ENCODE results near the gene ABCA2. TPM values are rescaled to one million over a fixed set of nuclear protein-coding genes. Genes with fewer than 3 reads are reported as not detected.

ABCA2 gene
- total RNA-seq: 11.9 and 20.0 TPM in 2 replicates

GRCh38 chr9:137027369-137028262 lies at the start of gene ABCA2:
TSS of gene ABCA2 (minus strand) at chr9:137028237. CDS start at chr9:137028140, 97 bp downstream.

GRCh38 chr9:137077010-137077747 lies 49.1 kb upstream of the ABCA2 start, which contains the start of gene UAP1L1:
TSS of gene UAP1L1 (plus strand) at chr9:137077517. CDS start at chr9:137077533, 16 bp downstream.

GRCh38 chr9:137070201-137070905 lies 42.3 kb upstream of the ABCA2 start, which contains the start of gene SAPCD2:
TSS of gene SAPCD2 (minus strand) at chr9:137070557. CDS start at chr9:137070460, 97 bp downstream.

GRCh38 chr9:137053944-137054931 lies 26.2 kb upstream of the ABCA2 start, which contains the start of gene ENTPD2:
TSS of gene ENTPD2 (minus strand) at chr9:137054061. CDS start at chr9:137053997, 64 bp downstream.

GRCh38 chr9:137046088-137046787 lies 18.2 kb upstream of the ABCA2 start, which contains the start of gene NPDC1:
TSS of gene NPDC1 (minus strand) at chr9:137046177. CDS start at chr9:137045989, 188 bp downstream.

GRCh38 chr9:137031904-137032640 lies 4.0 kb upstream of the ABCA2 start, which contains the start of gene FUT7:
TSS of gene FUT7 (minus strand) at chr9:137032088. CDS start at chr9:137031991, 97 bp downstream.

GRCh38 chr9:136996361-136997292 lies 31.4 kb downstream of the ABCA2 start, which contains the start of gene CLIC3:
TSS of gene CLIC3 (minus strand) at chr9:136996568. CDS start at chr9:136996543, 25 bp downstream.

GRCh38 chr9:136991993-136992818 lies 35.8 kb downstream of the ABCA2 start, which contains the start of gene PAXX:
TSS of gene PAXX (plus strand) at chr9:136992422. CDS start at chr9:136992444, 22 bp downstream.

GRCh38 chr9:136982232-136983051 lies 45.6 kb downstream of the ABCA2 start, which contains the start of gene LCNL1:
TSS of gene LCNL1 (plus strand) at chr9:136982993. CDS start at chr9:136983587, 594 bp downstream.

GRCh38 chr9:136977223-136977622 lies 50.8 kb downstream of the ABCA2 start, which contains the start of gene PTGDS:
TSS of gene PTGDS (plus strand) at chr9:136977504. CDS start at chr9:136977579, 75 bp downstream.

Other genes with a start within 250 kb of the ABCA2 start
- 57.2 and 57.3 TPM in 2 replicates for gene TMEM141, start 236.9 kb downstream of the ABCA2 start, total RNA-seq
- 0.28 and 0.46 TPM in 2 replicates for gene CCDC183, start 231.9 kb downstream of the ABCA2 start, total RNA-seq
- 55.6 and 61.1 TPM in 2 replicates for gene RABL6, start 220.3 kb downstream of the ABCA2 start, total RNA-seq
- 1.00 and 1.4 TPM in 2 replicates for gene AJM1, start 185.8 kb downstream of the ABCA2 start, total RNA-seq
- gene PHPT1, start 178.8 kb downstream of the ABCA2 start, total RNA-seq: 203 and 206 TPM in 2 replicates
- 0.85 and 2.2 TPM in 2 replicates for gene MAMDC4, start 175.9 kb downstream of the ABCA2 start, total RNA-seq
- 452 and 470 TPM in 2 replicates for gene EDF1, start 161.9 kb downstream of the ABCA2 start, total RNA-seq
- 4.0 and 6.3 TPM in 2 replicates for gene TRAF2, start 141.7 kb downstream of the ABCA2 start, total RNA-seq
- gene FBXW5, start 83.5 kb downstream of the ABCA2 start, total RNA-seq: 116 and 152 TPM in 2 replicates
- 0.14 TPM in 1 of 2 replicates, not detected in the other for gene C8G, start 83.0 kb downstream of the ABCA2 start, total RNA-seq
- gene LCN12, start 76.0 kb downstream of the ABCA2 start, total RNA-seq: 0.28 TPM in 1 of 2 replicates, not detected in the other
- 2.3 and 14.1 TPM in 2 replicates for gene PTGDS, start 50.7 kb downstream of the ABCA2 start, total RNA-seq
- gene LCNL1, start 45.2 kb downstream of the ABCA2 start, total RNA-seq: 0.57 and 3.4 TPM in 2 replicates
- 6.6 and 7.5 TPM in 2 replicates for gene PAXX, start 35.8 kb downstream of the ABCA2 start, total RNA-seq
- gene CLIC3, start 31.7 kb downstream of the ABCA2 start, total RNA-seq: 5.0 and 7.8 TPM in 2 replicates
- gene FUT7, start 3.9 kb upstream of the ABCA2 start, total RNA-seq: not detected in 2 replicates
- gene NPDC1, start 17.9 kb upstream of the ABCA2 start, total RNA-seq: 12.1 and 18.4 TPM in 2 replicates
- gene ENTPD2, start 25.8 kb upstream of the ABCA2 start, total RNA-seq: not detected in 2 replicates
- gene SAPCD2, start 42.3 kb upstream of the ABCA2 start, total RNA-seq: 0.43 and 0.55 TPM in 2 replicates
- 7.7 and 14.3 TPM in 2 replicates for gene UAP1L1, start 49.3 kb upstream of the ABCA2 start, total RNA-seq
- 73.2 and 87.0 TPM in 2 replicates for gene MAN1B1, start 58.7 kb upstream of the ABCA2 start, total RNA-seq
- gene DPP7, start 86.5 kb upstream of the ABCA2 start, total RNA-seq: 68.8 and 81.6 TPM in 2 replicates
- gene GRIN1, start 110.9 kb upstream of the ABCA2 start, total RNA-seq: under 0.01 TPM in 1 of 2 replicates, not detected in the other
- not detected in 2 replicates for gene LRRC26, start 141.8 kb upstream of the ABCA2 start, total RNA-seq
- gene TMEM210, start 143.8 kb upstream of the ABCA2 start, total RNA-seq: not detected in 2 replicates
- gene ANAPC2, start 160.3 kb upstream of the ABCA2 start, total RNA-seq: 15.2 and 23.7 TPM in 2 replicates
- 60.9 and 66.0 TPM in 2 replicates for gene SSNA1, start 160.4 kb upstream of the ABCA2 start, total RNA-seq
- 4.1 and 4.8 TPM in 2 replicates for gene TPRN, start 172.5 kb upstream of the ABCA2 start, total RNA-seq
- 25.6 and 37.7 TPM in 2 replicates for gene TMEM203, start 177.4 kb upstream of the ABCA2 start, total RNA-seq
- gene NDOR1, start 177.5 kb upstream of the ABCA2 start, total RNA-seq: 2.3 and 2.9 TPM in 2 replicates
- under 0.01 and 0.18 TPM in 2 replicates for gene RNF208, start 194.0 kb upstream of the ABCA2 start, total RNA-seq
- 0.18 and 0.57 TPM in 2 replicates for gene CYSRT1, start 196.9 kb upstream of the ABCA2 start, total RNA-seq
- not detected in 2 replicates for gene RNF224, start 199.3 kb upstream of the ABCA2 start, total RNA-seq
- gene SLC34A3, start 202.7 kb upstream of the ABCA2 start, total RNA-seq: not detected in 2 replicates
- gene TUBB4B, start 213.1 kb upstream of the ABCA2 start, total RNA-seq: 101 and 110 TPM in 2 replicates
- gene STPG3, start 223.0 kb upstream of the ABCA2 start, total RNA-seq: not detected in 2 replicates
- gene NELFB, start 227.1 kb upstream of the ABCA2 start, total RNA-seq: 30.2 and 47.7 TPM in 2 replicates
- 11.0 and 13.5 TPM in 2 replicates for gene TOR4A, start 249.5 kb upstream of the ABCA2 start, total RNA-seq